ENCODE data around the gene GRIA4. TPM values are rescaled to one million over a fixed set of nuclear protein-coding genes. Genes with fewer than 3 reads are reported as not detected.

Gene GRIA4
- total RNA-seq, 1 donor from 2014 or later: 13.6 TPM

- H3K27me3 Mint-ChIP-seq (ENCODE audit: unreplicated experiment): no peaks in the 10 kb centered on the region
- H3K27ac Mint-ChIP-seq (ENCODE audit: unreplicated experiment): no peak overlapping the region
- peaks cover 4% of the 10 kb centered on the region for H3K9me3 Mint-ChIP-seq (ENCODE audit: unreplicated experiment)
- TF ChIP-seq CTCF (IDR thresholded peaks at IDR 0.05; ENCODE audit: partially characterized antibody, unreplicated experiment): no peak
- H3K36me3 Mint-ChIP-seq (ENCODE audit: unreplicated experiment): no peaks in the 10 kb centered on the region
- no peak overlapping the region for H3K4me3 Mint-ChIP-seq (ENCODE audit: unreplicated experiment)
- no peak for DNase-seq
- H3K4me1 Mint-ChIP-seq (ENCODE audit: low read depth, unreplicated experiment): peaks cover 3% of the 10 kb centered on the region
These were observed 218.0 kb downstream of the GRIA4 start for GRCh38 chr11:105827906-105828305.

DNA sequence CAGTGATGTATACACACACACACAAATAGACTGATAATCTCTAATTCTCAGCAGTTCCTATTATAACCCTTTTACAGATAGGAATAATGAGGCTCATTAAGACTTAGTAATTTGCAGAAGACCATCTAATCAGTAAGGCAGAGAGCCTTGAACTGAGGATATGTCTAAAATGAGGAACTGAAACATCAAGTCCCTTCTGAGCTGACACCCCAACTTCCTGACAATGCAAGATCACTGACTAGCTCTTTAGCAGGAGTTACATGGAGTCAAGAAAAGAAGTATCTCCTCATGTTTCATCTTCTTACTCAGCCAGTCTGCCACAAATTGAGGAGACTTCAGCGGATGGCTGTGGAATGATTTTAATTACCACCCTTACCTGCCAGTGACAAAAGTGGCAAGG is 219.2 kb downstream of the GRIA4 start:
- Mint-ChIP-seq H3K4me3 (ENCODE audit: unreplicated experiment) (no peak overlapping the region), H3K27ac (ENCODE audit: unreplicated experiment) (no peak overlapping the region), H3K9me3 (ENCODE audit: unreplicated experiment) (no peaks in the 10 kb centered on the region), H3K4me1 (ENCODE audit: low read depth, unreplicated experiment) (no peaks in the 10 kb centered on the region), H3K36me3 (ENCODE audit: unreplicated experiment) (no peaks in the 10 kb centered on the region), H3K27me3 (ENCODE audit: unreplicated experiment) (no peaks in the 10 kb centered on the region)
- DNase-seq: no peak
- TF ChIP-seq CTCF (IDR thresholded peaks at IDR 0.05; ENCODE audit: partially characterized antibody, unreplicated experiment): no peak

GRCh38 chr11:105834461-105834860 is 224.6 kb downstream of the GRIA4 start:
- no peak overlapping the region for H3K27ac Mint-ChIP-seq (ENCODE audit: unreplicated experiment)
- DNase-seq: no peak
- H3K27me3 Mint-ChIP-seq (ENCODE audit: unreplicated experiment): no peaks in the 10 kb centered on the region
- no peak for TF ChIP-seq CTCF (IDR thresholded peaks at IDR 0.05; ENCODE audit: partially characterized antibody, unreplicated experiment)
- H3K9me3 Mint-ChIP-seq (ENCODE audit: unreplicated experiment): no peaks in the 10 kb centered on the region
- H3K4me1 Mint-ChIP-seq (ENCODE audit: low read depth, unreplicated experiment): no peaks in the 10 kb centered on the region
- no peaks in the 10 kb centered on the region for H3K36me3 Mint-ChIP-seq (ENCODE audit: unreplicated experiment)
- no peak overlapping the region for H3K4me3 Mint-ChIP-seq (ENCODE audit: unreplicated experiment)

- no peak overlapping the region for H3K27ac Mint-ChIP-seq (ENCODE audit: unreplicated experiment)
- no peak for DNase-seq
- H3K36me3 Mint-ChIP-seq (ENCODE audit: unreplicated experiment): no peaks in the 10 kb centered on the region
- no peak for TF ChIP-seq CTCF (IDR thresholded peaks at IDR 0.05; ENCODE audit: partially characterized antibody, unreplicated experiment)
- no peaks in the 10 kb centered on the region for H3K27me3 Mint-ChIP-seq (ENCODE audit: unreplicated experiment)
- no peak overlapping the region for H3K4me3 Mint-ChIP-seq (ENCODE audit: unreplicated experiment)
- no peaks in the 10 kb centered on the region for H3K4me1 Mint-ChIP-seq (ENCODE audit: low read depth, unreplicated experiment)
- no peaks in the 10 kb centered on the region for H3K9me3 Mint-ChIP-seq (ENCODE audit: unreplicated experiment)
These were observed 229.0 kb downstream of the GRIA4 start for GRCh38 chr11:105838668-105839384.

GRCh38 chr11:105840391-105840790 is 230.5 kb downstream of the GRIA4 start:
- H3K4me3 Mint-ChIP-seq (ENCODE audit: unreplicated experiment): no peak overlapping the region
- DNase-seq: no peak
- peaks cover 4% of the 10 kb centered on the region for H3K36me3 Mint-ChIP-seq (ENCODE audit: unreplicated experiment)
- H3K4me1 Mint-ChIP-seq (ENCODE audit: low read depth, unreplicated experiment): no peaks in the 10 kb centered on the region
- no peak overlapping the region for H3K27ac Mint-ChIP-seq (ENCODE audit: unreplicated experiment)
- no peaks in the 10 kb centered on the region for H3K9me3 Mint-ChIP-seq (ENCODE audit: unreplicated experiment)
- TF ChIP-seq CTCF (IDR thresholded peaks at IDR 0.05; ENCODE audit: partially characterized antibody, unreplicated experiment): no peak
- H3K27me3 Mint-ChIP-seq (ENCODE audit: unreplicated experiment): no peaks in the 10 kb centered on the region
